Stimulated activated CD4-positive, alpha-beta T cell treated with anti-CD3 and anti-CD28 coated beads, Interleukin-15, amount 100 ng/mL, for 48 hours (primary cell): ENCODE data around the gene WARS2.
"Not testable (repeated sequence)": the region's sequence is repeated elsewhere in the genome, so short reads cannot be mapped to it uniquely, and the experiment has no call there.

Experiments
- DNase-seq, 2 donors: peaks; one replicate each; pipeline ENCODE4 v3.0.0-alpha.2; 2020; ENCODE audit warnings: low read depth in 2 of 2

The WARS2 gene

GRCh38 chr1:119139857-119140176 lies 636 bp downstream of the WARS2 start:
- no peak for DNase-seq

GRCh38 chr1:119139403-119139802 lies 1.1 kb downstream of the WARS2 start:
- peak in 1 of 2 donors; percentile 2 for DNase-seq

- no peak for DNase-seq
Measured at GRCh38 chr1:119136401-119136800, 4.1 kb downstream of the WARS2 start.

GRCh38 chr1:119133987-119134386 lies 6.5 kb downstream of the WARS2 start:
- no peak for DNase-seq

- no peak for DNase-seq
Measured at GRCh38 chr1:119132179-119132578, 8.3 kb downstream of the WARS2 start.

GRCh38 chr1:119125874-119126273 lies 14.6 kb downstream of the WARS2 start:
- no peak for DNase-seq

- no peak for DNase-seq
Measured at GRCh38 chr1:119124764-119125163, 15.7 kb downstream of the WARS2 start.

- not testable (repeated sequence) for DNase-seq
Measured at GRCh38 chr1:119121872-119122271, 18.6 kb downstream of the WARS2 start.

GRCh38 chr1:119116725-119117124 lies 23.7 kb downstream of the WARS2 start:
- DNase-seq: no peak

- DNase-seq: no peak
Measured at GRCh38 chr1:119115736-119116135, 24.7 kb downstream of the WARS2 start.

- no peak for DNase-seq
Measured at GRCh38 chr1:119115311-119115710, 25.1 kb downstream of the WARS2 start.

GRCh38 chr1:119114786-119115185 lies 25.7 kb downstream of the WARS2 start:
- no peak for DNase-seq

- DNase-seq: no peak
Measured at GRCh38 chr1:119112791-119113190, 27.7 kb downstream of the WARS2 start.

- no peak for DNase-seq
Measured at GRCh38 chr1:119112244-119112643, 28.2 kb downstream of the WARS2 start.

GRCh38 chr1:119108988-119109387 lies 31.5 kb downstream of the WARS2 start:
- DNase-seq: no peak

- DNase-seq: no peak
Measured at GRCh38 chr1:119103764-119104163, 36.7 kb downstream of the WARS2 start.

GRCh38 chr1:119102051-119102450 lies 38.4 kb downstream of the WARS2 start:
- no peak for DNase-seq

- no peak for DNase-seq
Measured at GRCh38 chr1:119101563-119101962, 38.9 kb downstream of the WARS2 start.

- no peak for DNase-seq
Measured at GRCh38 chr1:119099775-119100174, 40.7 kb downstream of the WARS2 start.

GRCh38 chr1:119097380-119097779 lies 43.1 kb downstream of the WARS2 start:
- no peak for DNase-seq

GRCh38 chr1:119093721-119094120 lies 46.7 kb downstream of the WARS2 start:
- no peak for DNase-seq

GRCh38 chr1:119091618-119092017 lies 48.8 kb downstream of the WARS2 start:
- DNase-seq: no peak

GRCh38 chr1:119090250-119090649 lies 50.2 kb downstream of the WARS2 start:
- DNase-seq: no peak

GRCh38 chr1:119086830-119087229 lies 53.6 kb downstream of the WARS2 start:
- no peak for DNase-seq

- DNase-seq: no peak
Measured at GRCh38 chr1:119084798-119085197, 55.7 kb downstream of the WARS2 start.
